HuH-7 (cell line): ENCODE data around the gene STK32B.

Source experiments
- DNase-seq: peaks from one replicate; pipeline ENCODE4 v3.0.0; 2011; ENCODE audit warnings: low spot score

Gene STK32B

DNA sequence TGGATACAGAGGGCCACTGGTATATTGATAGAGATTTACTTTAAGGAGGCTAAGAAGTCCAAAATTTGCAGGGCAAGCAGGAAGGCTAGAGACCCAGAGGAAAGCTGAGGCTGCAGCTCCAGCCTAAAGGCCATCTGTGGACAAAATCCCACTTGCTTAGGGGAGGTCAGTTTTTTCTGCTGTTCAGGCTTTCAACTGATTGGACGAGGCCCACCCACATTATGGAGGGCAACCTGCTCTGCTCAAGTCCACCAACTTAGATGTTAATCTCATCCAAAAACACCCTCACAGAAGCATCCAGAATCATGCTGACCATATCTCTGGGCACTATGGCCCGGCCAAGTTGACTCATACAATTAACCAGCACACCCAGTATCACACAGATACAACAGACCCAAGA is 480.8 kb downstream of the STK32B start:
- DNase-seq, result no peak

DNA sequence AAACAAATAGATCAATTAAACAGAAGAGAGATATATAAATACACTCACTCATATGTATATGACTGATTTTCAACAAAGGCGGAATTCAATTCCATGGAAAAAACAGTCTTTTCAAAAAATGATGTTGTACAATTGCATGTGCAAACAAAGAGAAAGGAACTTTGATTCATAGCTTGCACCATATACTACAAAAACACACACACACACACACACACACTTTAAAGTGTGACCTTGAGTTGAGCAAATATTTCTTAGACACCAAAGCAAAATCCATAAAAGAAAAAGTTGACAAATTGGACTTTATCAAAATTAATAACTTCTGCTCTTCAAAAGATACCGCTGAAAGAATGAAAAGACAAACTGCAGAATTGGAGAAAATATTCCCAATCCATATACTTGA is 488.3 kb downstream of the STK32B start:
- no peak for DNase-seq

DNA sequence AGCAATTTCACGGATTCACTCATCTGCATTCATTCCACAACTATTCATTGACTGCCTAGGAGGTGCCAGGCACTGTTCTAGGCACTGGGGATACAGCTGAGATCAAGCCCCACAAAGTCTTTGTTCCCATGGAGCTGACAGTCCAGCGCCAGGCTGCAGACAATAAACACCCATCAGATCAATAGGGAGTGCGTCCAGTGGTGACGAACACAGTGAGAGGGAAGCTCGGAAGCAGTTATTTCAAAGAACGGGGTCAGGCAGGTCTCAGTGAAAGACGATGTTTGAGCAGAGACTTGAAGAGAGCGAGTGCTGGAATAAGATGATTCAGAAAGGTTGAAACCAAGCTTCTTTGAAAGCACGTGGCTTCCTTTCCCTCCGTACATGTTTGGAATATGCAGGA is 489.9 kb downstream of the STK32B start:
- DNase-seq, result no peak

DNA sequence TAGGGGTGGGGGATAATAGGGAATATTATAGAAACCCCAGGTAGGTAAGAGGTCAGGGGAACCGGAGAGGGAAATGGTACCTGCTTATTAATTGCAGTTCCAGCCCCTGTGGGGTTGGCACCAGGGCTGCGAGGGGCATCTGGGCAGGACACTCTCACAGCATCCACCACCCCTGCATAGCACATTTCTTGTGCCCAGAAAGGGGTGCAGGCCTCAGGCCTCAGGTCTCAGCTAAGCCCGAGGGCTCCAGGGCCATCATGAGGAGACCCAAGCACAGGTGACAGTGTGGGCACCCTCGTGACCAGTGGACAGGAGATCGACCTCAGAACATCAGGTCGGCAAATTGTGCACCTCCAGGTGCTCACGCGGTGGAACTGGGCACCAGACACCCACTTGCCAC is 492.4 kb downstream of the STK32B start:
- no peak for DNase-seq

DNA sequence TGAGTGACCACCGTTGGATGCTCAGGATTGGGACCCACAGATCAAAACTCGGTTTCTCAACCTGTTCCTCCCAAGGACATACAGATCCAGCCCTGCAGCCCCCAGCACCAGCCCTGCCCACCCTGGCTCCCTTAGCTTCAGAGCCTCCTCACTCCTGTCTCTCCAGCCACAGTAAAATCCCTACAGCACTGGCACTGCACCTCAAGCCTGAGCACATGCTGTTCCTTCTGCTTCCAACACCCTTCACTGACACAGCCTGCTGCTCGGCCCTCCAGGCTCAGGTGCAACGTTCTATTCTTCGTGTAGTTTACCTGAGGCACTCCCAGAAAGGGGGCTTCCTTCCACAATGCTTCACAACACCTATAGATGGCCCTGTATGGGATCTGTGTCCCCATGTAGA is 493.5 kb downstream of the STK32B start:
- DNase-seq, result no peak

DNA sequence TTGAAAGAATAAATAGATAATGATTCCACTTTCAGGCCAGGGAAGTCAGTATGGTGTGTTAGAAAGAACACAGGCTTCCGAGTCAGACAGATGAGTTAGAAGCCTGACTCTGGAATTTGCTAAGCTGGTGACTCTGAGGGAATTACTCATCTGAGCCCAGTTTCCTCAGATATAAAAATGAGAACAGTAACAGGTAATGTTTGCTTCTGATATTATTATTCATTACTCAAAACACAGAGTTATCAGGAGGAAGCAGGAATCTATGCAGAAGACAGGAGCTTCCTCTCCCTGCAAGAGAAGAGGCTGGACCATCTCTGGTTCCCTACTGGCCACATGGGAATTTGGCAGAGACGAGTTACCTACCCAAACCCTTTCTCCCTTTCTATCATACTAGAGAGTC is 494.0 kb downstream of the STK32B start:
- DNase-seq, result no peak

DNA sequence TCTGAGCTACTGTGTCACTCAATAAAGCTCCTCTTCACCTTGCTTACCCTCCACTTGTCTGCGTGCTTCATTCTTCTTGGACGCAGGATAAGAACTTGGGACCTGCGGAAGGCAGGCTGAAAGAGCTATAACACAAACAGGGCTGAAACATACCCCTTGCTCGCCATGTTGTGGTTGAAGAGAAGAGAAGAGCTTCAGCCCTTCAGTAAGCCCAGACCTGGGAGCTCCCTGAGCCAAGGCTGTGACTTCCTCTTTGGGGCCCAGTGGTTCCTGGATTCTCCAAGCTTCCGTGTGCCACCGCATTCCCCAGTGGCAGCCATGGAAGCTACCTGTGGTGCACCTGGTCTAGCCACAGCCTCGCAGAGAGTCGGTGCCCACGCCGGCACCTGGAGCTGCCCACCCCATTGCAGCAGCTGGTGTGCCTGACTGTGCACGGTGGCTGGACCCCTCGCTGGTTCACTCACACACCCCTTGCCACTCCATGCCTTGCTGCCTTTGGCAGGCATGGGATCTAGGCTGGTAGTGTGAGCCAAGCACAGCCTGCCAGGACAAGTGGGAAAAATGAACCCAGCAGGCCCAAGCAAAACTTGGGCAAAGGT is 496.5 kb downstream of the STK32B start:
- no peak for DNase-seq
